Mucosa of stomach (tissue), 1 donor: ENCODE data around the gene MRPS15.
"Not testable (repeated sequence)": the region's sequence is repeated elsewhere in the genome, so short reads cannot be mapped to it uniquely, and the experiment has no call there.

ENCODE experiments used
- H3K27me3 ChIP-seq: one replicate; pipeline ENCODE4 v1.7.0; 2013; ENCODE audit warnings: mild to moderate bottlenecking, low read length; ENCODE audit not compliant: control insufficient read depth, insufficient read depth
- H3K36me3 ChIP-seq: one replicate; pipeline ENCODE4 v1.7.0; 2013; ENCODE audit warnings: low read length; ENCODE audit not compliant: control insufficient read depth, insufficient read depth
- H3K4me1 ChIP-seq: one replicate; pipeline ENCODE4 v1.7.0; 2013; ENCODE audit warnings: mild to moderate bottlenecking, low read length; ENCODE audit not compliant: control insufficient read depth, insufficient read depth
- H3K4me3 ChIP-seq: one replicate; pipeline ENCODE4 v1.7.0; 2013; ENCODE audit warnings: low read length
- H3K9ac ChIP-seq: one replicate; pipeline ENCODE4 v1.7.0; 2013; ENCODE audit warnings: mild to moderate bottlenecking, low read length, moderate library complexity
- H3K9me3 ChIP-seq: one replicate; pipeline ENCODE4 v1.7.0; 2013; ENCODE audit warnings: mild to moderate bottlenecking, low read length, moderate library complexity; ENCODE audit not compliant: control insufficient read depth
- donor health status: Pancreatic carcinoma.

Gene MRPS15

DNA sequence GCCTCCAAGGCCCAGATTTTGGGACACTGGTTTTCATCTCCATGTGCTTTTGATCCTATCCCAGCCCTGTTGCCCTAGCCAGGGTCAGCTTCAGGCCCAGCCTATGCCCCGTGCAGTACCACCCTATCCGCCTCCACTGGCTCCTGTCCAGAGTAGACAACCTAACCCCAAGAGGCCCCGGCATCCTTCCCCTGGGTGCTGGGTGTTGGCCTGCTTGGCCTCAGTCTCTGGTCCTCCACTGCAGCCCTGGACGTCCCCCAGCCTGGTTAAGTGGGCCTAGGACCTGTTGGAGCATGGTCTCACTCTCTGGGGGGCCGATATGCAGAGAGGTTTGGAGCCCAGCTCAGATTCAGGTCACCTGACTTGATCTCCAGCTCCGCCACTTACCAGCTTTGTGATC lies 16.9 kb upstream of the MRPS15 start:
- no peak overlapping the region for H3K4me3 ChIP-seq
- H3K9me3 ChIP-seq, result no peaks in the 10 kb centered on the region
- H3K4me1 ChIP-seq, result no peaks in the 10 kb centered on the region
- H3K27me3 ChIP-seq, result peaks cover 11% of the 10 kb centered on the region
- H3K9ac ChIP-seq, result no peak overlapping the region
- H3K36me3 ChIP-seq, result no peaks in the 10 kb centered on the region

DNA sequence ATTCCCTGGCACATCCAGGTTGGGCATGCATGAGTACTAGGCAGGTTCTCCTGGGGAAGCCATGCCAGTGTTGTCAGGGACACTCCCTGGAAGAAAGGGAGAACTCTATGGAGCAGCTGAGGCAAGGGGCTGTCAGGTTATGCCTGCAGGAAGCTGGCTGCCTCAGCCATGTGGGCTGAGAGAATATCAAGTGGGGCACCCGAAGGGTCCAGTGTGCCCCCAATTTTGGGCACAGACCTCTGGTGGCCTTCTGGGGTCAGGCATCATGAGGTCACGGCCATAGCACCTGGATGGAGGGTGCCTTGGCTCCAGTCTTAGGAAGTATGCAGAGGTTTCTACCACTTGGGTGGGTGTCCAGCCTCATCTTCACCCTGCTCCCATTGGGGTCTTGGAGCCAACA lies 16.0 kb upstream of the MRPS15 start:
- H3K36me3 ChIP-seq, result no peaks in the 10 kb centered on the region
- H3K4me3 ChIP-seq, result no peak overlapping the region
- H3K9ac ChIP-seq, result no peak overlapping the region
- no peaks in the 10 kb centered on the region for H3K9me3 ChIP-seq
- H3K27me3 ChIP-seq, result peaks cover 11% of the 10 kb centered on the region
- no peaks in the 10 kb centered on the region for H3K4me1 ChIP-seq

- Histone ChIP-seq H3K27me3 (peaks cover 11% of the 10 kb centered on the region), H3K36me3 (no peaks in the 10 kb centered on the region), H3K4me3 (no peak overlapping the region), H3K4me1 (no peaks in the 10 kb centered on the region), H3K9ac (no peak overlapping the region), H3K9me3 (no peaks in the 10 kb centered on the region)
Observed at GRCh38 chr1:36479505-36480051, 15.4 kb upstream of the MRPS15 start.

- H3K4me3 ChIP-seq, H3K4me1 ChIP-seq, H3K9me3 ChIP-seq, H3K36me3 ChIP-seq, H3K9ac ChIP-seq: not testable (repeated sequence)
- peaks cover 11% of the 10 kb centered on the region for H3K27me3 ChIP-seq
Observed at GRCh38 chr1:36477615-36478014, 13.4 kb upstream of the MRPS15 start.

GRCh38 chr1:36476945-36477344 lies 12.8 kb upstream of the MRPS15 start:
- H3K36me3 ChIP-seq, result no peaks in the 10 kb centered on the region
- H3K4me3 ChIP-seq, result no peak overlapping the region
- H3K4me1 ChIP-seq, result no peaks in the 10 kb centered on the region
- peaks cover 11% of the 10 kb centered on the region for H3K27me3 ChIP-seq
- no peaks in the 10 kb centered on the region for H3K9me3 ChIP-seq
- H3K9ac ChIP-seq, result no peak overlapping the region

DNA sequence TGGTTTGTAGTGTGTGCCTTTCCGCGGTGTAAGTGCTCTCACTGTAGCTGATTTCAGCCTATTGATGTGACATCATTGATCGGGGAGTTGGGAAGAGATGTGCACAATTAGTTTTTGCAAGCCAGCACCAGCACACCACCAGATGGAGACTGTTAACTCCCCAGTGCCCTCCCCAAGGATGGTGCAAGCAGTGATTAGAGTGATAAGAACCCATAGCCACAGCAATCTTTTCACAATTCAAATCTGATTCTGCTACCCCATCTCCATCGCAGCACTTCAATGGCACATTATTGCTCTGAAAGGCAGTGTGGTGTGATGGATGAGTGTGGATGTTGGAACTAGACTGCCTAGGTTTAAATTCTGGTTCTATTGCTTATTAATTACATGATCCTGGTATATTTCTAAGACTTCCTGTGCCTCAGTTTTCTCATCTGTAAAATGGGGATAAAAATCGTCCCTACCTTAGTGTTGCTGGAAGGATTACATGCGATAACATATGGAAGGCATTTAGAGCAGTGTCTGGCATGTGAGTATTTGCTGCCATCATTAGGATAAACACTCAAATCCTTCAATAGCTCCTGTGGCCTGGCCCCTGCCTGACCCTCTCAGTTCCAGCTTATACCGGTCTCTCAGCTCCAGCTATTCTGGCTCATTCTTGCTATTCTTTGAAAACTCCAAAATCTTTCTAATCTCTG lies 11.9 kb upstream of the MRPS15 start:
- H3K4me3 ChIP-seq, result no peak overlapping the region
- H3K36me3 ChIP-seq, result no peaks in the 10 kb centered on the region
- H3K4me1 ChIP-seq, result no peaks in the 10 kb centered on the region
- peaks cover 11% of the 10 kb centered on the region for H3K27me3 ChIP-seq
- no peaks in the 10 kb centered on the region for H3K9me3 ChIP-seq
- no peak overlapping the region for H3K9ac ChIP-seq

GRCh38 chr1:36475341-36475740 lies 11.2 kb upstream of the MRPS15 start:
- H3K36me3 ChIP-seq, result no peaks in the 10 kb centered on the region
- H3K4me1 ChIP-seq, result no peaks in the 10 kb centered on the region
- peaks cover 6% of the 10 kb centered on the region for H3K27me3 ChIP-seq
- no peak overlapping the region for H3K9ac ChIP-seq
- H3K9me3 ChIP-seq, result no peaks in the 10 kb centered on the region
- no peak overlapping the region for H3K4me3 ChIP-seq

GRCh38 chr1:36472656-36473055 lies 8.5 kb upstream of the MRPS15 start:
- Histone ChIP-seq H3K4me1 (no peaks in the 10 kb centered on the region), H3K36me3 (no peaks in the 10 kb centered on the region)

GRCh38 chr1:36471830-36472641 lies 7.9 kb upstream of the MRPS15 start:
- Histone ChIP-seq H3K36me3 (no peaks in the 10 kb centered on the region), H3K9ac (no peak overlapping the region), H3K4me3 (no peak overlapping the region), H3K9me3 (no peaks in the 10 kb centered on the region), H3K4me1 (no peaks in the 10 kb centered on the region), H3K27me3 (no peaks in the 10 kb centered on the region)

More at GRCh38 chr1:36472656-36473055, 8.5 kb upstream of the MRPS15 start:
- no peaks in the 10 kb centered on the region for H3K9me3 ChIP-seq
- no peak overlapping the region for H3K4me3 ChIP-seq
- H3K9ac ChIP-seq, result no peak overlapping the region
- no peaks in the 10 kb centered on the region for H3K27me3 ChIP-seq

- Histone ChIP-seq H3K27me3 (no peaks in the 10 kb centered on the region), H3K36me3 (no peaks in the 10 kb centered on the region), H3K4me3 (no peak overlapping the region), H3K9ac (no peak overlapping the region), H3K4me1 (peaks cover 9% of the 10 kb centered on the region), H3K9me3 (no peaks in the 10 kb centered on the region)
Observed at GRCh38 chr1:36469163-36469562, 5.0 kb upstream of the MRPS15 start.

DNA sequence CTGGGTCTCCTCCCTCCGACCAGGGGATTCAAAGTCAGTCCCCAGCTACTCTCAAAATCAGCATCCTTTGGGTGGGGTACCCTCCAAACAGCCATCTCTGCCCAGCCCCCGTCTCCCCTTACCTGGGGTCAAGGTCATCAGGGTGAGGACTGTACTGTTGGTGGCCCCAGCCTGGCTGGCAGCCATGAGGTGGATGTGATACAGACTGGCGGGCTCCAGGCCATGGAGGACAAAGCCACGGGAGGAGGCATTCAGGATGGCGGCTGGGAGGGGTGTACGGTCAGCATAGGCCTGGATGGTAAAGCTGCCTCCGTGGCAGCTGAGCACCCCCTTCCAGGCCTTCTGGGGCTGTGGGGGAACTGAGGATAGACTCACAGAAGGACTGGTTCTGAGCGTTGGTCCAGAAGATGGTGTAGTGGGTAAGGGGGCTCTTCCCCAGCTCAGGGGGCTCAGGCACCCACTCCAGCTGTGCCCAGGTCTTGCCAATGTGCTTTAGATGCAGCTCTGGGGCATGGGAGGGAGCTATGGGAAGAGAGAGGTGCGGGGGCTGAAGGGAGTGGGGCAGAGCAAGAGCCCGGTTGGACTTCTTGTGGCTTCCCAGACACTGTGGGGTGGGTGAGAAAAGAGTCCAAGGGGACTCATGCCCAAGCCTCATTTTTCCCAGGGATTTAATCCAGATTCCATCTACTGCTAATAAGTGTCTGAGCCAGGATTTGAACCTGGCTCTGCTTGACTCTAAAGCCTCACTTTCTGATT lies 3.7 kb upstream of the MRPS15 start:
- Histone ChIP-seq H3K27me3 (no peaks in the 10 kb centered on the region), H3K9ac (no peak overlapping the region), H3K4me3 (no peak overlapping the region), H3K36me3 (no peaks in the 10 kb centered on the region), H3K9me3 (no peaks in the 10 kb centered on the region), H3K4me1 (peaks cover 9% of the 10 kb centered on the region)

GRCh38 chr1:36467027-36467410 lies 2.8 kb upstream of the MRPS15 start:
- Histone ChIP-seq H3K9me3 (no peaks in the 10 kb centered on the region), H3K4me1 (peaks cover 9% of the 10 kb centered on the region), H3K4me3 (no peak overlapping the region), H3K36me3 (no peaks in the 10 kb centered on the region), H3K9ac (no peak overlapping the region), H3K27me3 (no peaks in the 10 kb centered on the region)
